ENCODE data around the gene TSPAN9. TPM values are rescaled to one million over a fixed set of nuclear protein-coding genes. Genes with fewer than 3 reads are reported as not detected.

The TSPAN9 gene
- polyA plus RNA-seq, 1 experiment: 67.0 TPM

GRCh38 chr12:3090240-3091037 is 13.3 kb downstream of the TSPAN9 start:
- ChIA-PET CTCF (interaction anchor here (1.4 kb wide), 1 partner anchor 10 kb away, joined by 4 read pairs; no protein-coding TSS in a partner anchor), POLR2A (no interaction called here)
- DNase-seq (ENCODE audit: low read depth): no peak
- no peak overlapping the region for H3K4me3 ChIP-seq (ENCODE audit: low read depth, low read length)
- TF ChIP-seq CTCF (IDR thresholded peaks at IDR 0.05; ENCODE audit: insufficient read depth, low read depth, low read length): no peak
- peaks cover 3% of the 10 kb centered on the region; the same call in 1 of the 2 replicates for H3K36me3 ChIP-seq (ENCODE audit: control insufficient read depth, insufficient read depth, low read length)
- no peaks in the 10 kb centered on the region for H3K27me3 ChIP-seq (ENCODE audit: control insufficient read depth, insufficient read depth, low read length)

GRCh38 chr12:3091038-3091319 is 13.8 kb downstream of the TSPAN9 start:
- TF ChIP-seq CTCF (IDR thresholded peaks at IDR 0.05; ENCODE audit: insufficient read depth, low read depth, low read length): no peak
- POLR2A ChIA-PET: no interaction called here
- no peak for DNase-seq (ENCODE audit: low read depth)
- H3K4me3 ChIP-seq (ENCODE audit: low read depth, low read length): no peak overlapping the region
- H3K36me3 ChIP-seq (ENCODE audit: control insufficient read depth, insufficient read depth, low read length): peaks cover 3% of the 10 kb centered on the region; the same call in 1 of the 2 replicates
- H3K27me3 ChIP-seq (ENCODE audit: control insufficient read depth, insufficient read depth, low read length): no peaks in the 10 kb centered on the region
- CTCF ChIA-PET: interaction anchor here (1.4 kb wide), 1 partner anchor 10 kb away, joined by 4 read pairs; no protein-coding TSS in a partner anchor

- TF ChIP-seq CTCF (IDR thresholded peaks at IDR 0.05; ENCODE audit: insufficient read depth, low read depth, low read length): no peak
- DNase-seq (ENCODE audit: low read depth): no peak
- no peaks in the 10 kb centered on the region for H3K27me3 ChIP-seq (ENCODE audit: control insufficient read depth, insufficient read depth, low read length)
- POLR2A ChIA-PET: no interaction called here
- no peak overlapping the region for H3K4me3 ChIP-seq (ENCODE audit: low read depth, low read length)
- peaks cover 1% of the 10 kb centered on the region; the same call in 1 of the 2 replicates for H3K36me3 ChIP-seq (ENCODE audit: control insufficient read depth, insufficient read depth, low read length)
- CTCF ChIA-PET: interaction anchor here (0.6 to 1.4 kb wide), 4 partner anchors 11 to 56 kb away, joined by 3 to 5 read pairs (median 4); no protein-coding TSS in a partner anchor
These were observed 14.4 kb downstream of the TSPAN9 start for GRCh38 chr12:3091382-3092241.

GRCh38 chr12:3092764-3093163 is 15.6 kb downstream of the TSPAN9 start:
- no peak for DNase-seq (ENCODE audit: low read depth)
- ChIA-PET POLR2A (no interaction called here), CTCF (interaction anchor here (1.4 to 1.8 kb wide), 3 partner anchors 14 to 183 kb away, joined by 3 to 6 read pairs (median 5); no protein-coding TSS in a partner anchor)
- 0 out of 2 replicates have a peak, but pooled peaks cover 1% of the 10 kb centered on the region for H3K36me3 ChIP-seq (ENCODE audit: control insufficient read depth, insufficient read depth, low read length)
- H3K4me3 ChIP-seq (ENCODE audit: low read depth, low read length): no peak overlapping the region
- no peak for TF ChIP-seq CTCF (IDR thresholded peaks at IDR 0.05; ENCODE audit: insufficient read depth, low read depth, low read length)
- H3K27me3 ChIP-seq (ENCODE audit: control insufficient read depth, insufficient read depth, low read length): no peaks in the 10 kb centered on the region
